Ovary (tissue), 3 donors: ENCODE measurements around the gene TENM3.

Source experiments
- CTCF ChIP-seq, 3 donors: fragments of 450-650 bp in 2 of 3; fragments of 200-600 bp in 1 of 3; IDR thresholded peaks; one replicate each; pipeline versions ENCODE4 v1.5.1 to v1.8.0; 2016 to 2022; ENCODE audit warnings: antibody characterized with exemption in 3 of 3, mild to moderate bottlenecking in 1 of 3
- POLR2A ChIP-seq: fragments of 450-650 bp; IDR thresholded peaks from one replicate; pipeline ENCODE4 v1.6.1; 2017; ENCODE audit warnings: antibody characterized with exemption, mild to moderate bottlenecking, moderate library complexity
- donor health status: DM: no; HTN: no; CAD: no.

GRCh38 chr4:182416067-182416466 is 172.9 kb downstream of the TENM3 start:
- TF ChIP-seq CTCF (IDR thresholded peaks at IDR 0.05) (no peak), POLR2A (no peak)
